PC-9 (cell line): ENCODE results near the gene CSNK1D. TPM values are rescaled to one million over a fixed set of nuclear protein-coding genes. Genes with fewer than 3 reads are reported as not detected.
A peak's percentile ranks its signal among the peaks of the same experiment; 100 is the strongest.

Source experiments
- BruUV-seq: library from RNA; stranded (reverse); fragments of 400-500 nt; replicated peaks from 2 replicates; lab custom pipeline; 2021; lab: Mats Ljungman, UMichigan
- CTCF ChIA-PET: fragments of 300-600 bp; sonication (Branson Sonifier 250); formaldehyde crosslinking; loops from one replicate; lab custom pipeline; 2022; ENCODE audit warnings: antibody characterized with exemption; lab: Charles Lee
- POLR2A ChIA-PET: fragments of 300-600 bp; sonication (Branson Sonifier 250); formaldehyde crosslinking; loops from one replicate; lab custom pipeline; 2022; ENCODE audit warnings: antibody characterized with exemption; ENCODE audit not compliant: unreplicated experiment; lab: Charles Lee
- DNase-seq, 2 experiments: peaks; one replicate each; pipeline versions ENCODE4 v3.0.0 to v3.0.0-alpha.2; 2015 to 2022; ENCODE audit warnings: mixed read lengths in 1 of 2
- H2AFZ ChIP-seq: fragments of 200-600 bp; sonication (generic); 2 replicates; pipeline ENCODE4 v1.8.1; 2017; ENCODE audit warnings: antibody characterized with exemption
- H3F3A ChIP-seq: fragments of 200-600 bp; sonication (generic); 2 replicates; pipeline ENCODE4 v1.8.1; 2017; ENCODE audit warnings: antibody characterized with exemption, mild to moderate bottlenecking, low read depth; ENCODE audit not compliant: insufficient read depth
- H3K27ac ChIP-seq: fragments of 200-600 bp; sonication (generic); 2 replicates; pipeline ENCODE4 v1.6.1; 2016; ENCODE audit warnings: mixed run types
- H3K27me3 ChIP-seq: fragments of 200-600 bp; sonication (generic); 2 replicates; pipeline ENCODE4 v1.6.1; 2016; ENCODE audit warnings: low read depth, mixed run types; ENCODE audit not compliant: insufficient read depth
- H3K36me3 ChIP-seq: fragments of 200-600 bp; sonication (generic); 2 replicates; pipeline ENCODE4 v1.6.1; 2016; ENCODE audit warnings: low read depth, mixed run types
- H3K4me1 ChIP-seq: fragments of 200-600 bp; sonication (generic); replicated peaks from 2 replicates; pipeline ENCODE4 v1.6.1; 2016; ENCODE audit warnings: mixed run types; ENCODE audit not compliant: insufficient read depth
- H3K4me2 ChIP-seq: fragments of 200-600 bp; sonication (generic); 2 replicates; pipeline ENCODE4 v1.6.1; 2017; ENCODE audit warnings: mixed run types
- H3K4me3 ChIP-seq: fragments of 200-600 bp; sonication (generic); 2 replicates; pipeline ENCODE4 v1.6.1; 2016; ENCODE audit warnings: mixed run types
- H3K79me2 ChIP-seq: fragments of 200-600 bp; sonication (generic); 2 replicates; pipeline ENCODE4 v1.6.1; 2017; ENCODE audit warnings: low read depth, mixed run types
- H3K9me2 ChIP-seq: fragments of 200-600 bp; sonication (generic); 2 replicates; pipeline ENCODE4 v1.8.1; 2017; ENCODE audit warnings: mild to moderate bottlenecking; ENCODE audit not compliant: insufficient read depth
- H3K9me3 ChIP-seq: fragments of 200-600 bp; sonication (generic); 2 replicates; pipeline ENCODE4 v1.8.1; 2016; ENCODE audit warnings: low read depth; ENCODE audit not compliant: insufficient read depth
- H4K20me1 ChIP-seq: fragments of 200-600 bp; sonication (generic); 2 replicates; pipeline ENCODE4 v1.8.1; 2017; ENCODE audit not compliant: insufficient read depth
- CTCF ChIP-seq: fragments of 200-600 bp; sonication (generic); conservative IDR thresholded peaks from 2 replicates; pipeline ENCODE4 v1.6.1; 2017; ENCODE audit warnings: mixed run types, antibody characterized with exemption, mild to moderate bottlenecking, moderate library complexity
- EZH2 ChIP-seq: fragments of 200-600 bp; sonication (generic); IDR thresholded peaks from 2 replicates; pipeline ENCODE4 v1.8.0; 2017; ENCODE audit warnings: antibody characterized with exemption, low read depth
- intact Hi-C: fragments of 100-400 bp; cut with micrococcal nuclease; formaldehyde crosslinking; loops from one replicate; pipeline ENCODE4 v1.10.0; 2022; ENCODE audit not compliant: unreplicated experiment
- total RNA-seq: library from RNA; stranded (reverse); gene quantifications from 2 replicates; pipeline ENCODE4 v1.2.3, GENCODE V29; 2021

CSNK1D gene
- total RNA-seq, 1 experiment from 2014 or later = 181 TPM

DNA sequence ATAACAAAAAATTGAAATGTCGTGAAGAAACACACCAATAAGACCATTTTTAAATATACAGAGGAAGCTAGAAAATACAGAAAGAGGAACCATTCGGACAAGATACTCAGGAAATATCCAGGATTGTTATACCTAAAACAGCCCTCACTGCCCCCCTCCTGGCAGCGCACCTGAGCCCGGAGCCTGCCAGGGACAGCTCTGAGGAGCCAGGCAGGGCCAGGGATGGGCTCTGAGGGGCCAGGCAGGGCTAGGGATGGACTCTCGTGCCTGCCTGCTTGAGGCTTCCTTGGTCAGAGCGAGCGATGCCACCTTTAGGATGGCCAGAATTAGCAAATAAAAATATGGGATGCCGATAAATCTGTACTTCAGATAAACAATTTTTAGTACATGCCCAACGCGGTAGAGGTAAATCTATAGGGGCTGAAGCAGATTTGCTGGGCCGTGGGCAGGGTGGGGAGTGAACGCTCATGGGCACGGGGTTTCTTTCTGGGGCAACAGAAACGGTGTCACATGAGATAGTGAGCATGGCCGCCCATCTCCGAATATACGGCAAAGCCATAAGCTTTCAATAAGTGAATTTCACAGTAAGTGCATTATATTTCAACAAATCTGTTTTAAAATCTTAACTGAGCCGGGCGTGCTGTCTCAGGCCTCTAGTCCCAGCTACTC lies 18.2 kb upstream of the CSNK1D start:
- POLR2A ChIA-PET = interaction anchor here (0.7 kb wide), 2 partner anchors 17 to 48 kb away, joined by 3 to 4 read pairs; no protein-coding TSS in a partner anchor
- Histone ChIP-seq H3K79me2 (peaks cover 7% of the 10 kb centered on the region; the same call in 1 of the 2 replicates), H3K4me2 (peak overlapping the region; percentile 71), H3K27ac (peak overlapping the region; percentile 64; the same call in 1 of the 2 replicates), H3K4me1 (peaks cover 32% of the 10 kb centered on the region), H3K9me2 (no peaks in the 10 kb centered on the region), H3F3A (peaks cover 39% of the 10 kb centered on the region), H3K36me3 (no peaks in the 10 kb centered on the region), H2AFZ (no peak overlapping the region), H3K4me3 (peak overlapping the region; percentile 64), H3K27me3 (no peaks in the 10 kb centered on the region), H4K20me1 (no peaks in the 10 kb centered on the region), H3K9me3 (no peaks in the 10 kb centered on the region)
- no peak for TF ChIP-seq CTCF
- no peak for TF ChIP-seq EZH2
- intact Hi-C loops = loop anchor here (2.0 kb wide), 1 partner anchor 45 kb away; no protein-coding TSS in a partner anchor
- BruUV-seq = no TSS peak
- no peak for DNase-seq
- CTCF ChIA-PET = no interaction called here

- peaks cover 35% of the 10 kb centered on the region for H3K4me1 ChIP-seq
Measured at GRCh38 chr17:82287868-82288801, 14.6 kb upstream of the CSNK1D start.

More at GRCh38 chr17:82287868-82288801, 14.6 kb upstream of the CSNK1D start:
- H3F3A ChIP-seq = peaks cover 27% of the 10 kb centered on the region
- POLR2A ChIA-PET = interaction anchor here (0.5 kb wide), 2 partner anchors 10 to 24 kb away, joined by 4 read pairs; no protein-coding TSS in a partner anchor
- H3K9me3 ChIP-seq = no peaks in the 10 kb centered on the region
- TSS peak; percentile 85 for BruUV-seq
- peaks cover 7% of the 10 kb centered on the region; the same call in 1 of the 2 replicates for H3K79me2 ChIP-seq
- CTCF ChIA-PET = no interaction called here
- no peak overlapping the region for H2AFZ ChIP-seq
- H3K27ac ChIP-seq = peak overlapping the region; percentile 94
- H3K36me3 ChIP-seq = no peaks in the 10 kb centered on the region
- no peaks in the 10 kb centered on the region for H3K9me2 ChIP-seq
- H3K4me3 ChIP-seq = peak overlapping the region; percentile 33; the same call in 1 of the 2 replicates
- H4K20me1 ChIP-seq = no peaks in the 10 kb centered on the region
- peak; percentile 89 to 92 for DNase-seq
- no peaks in the 10 kb centered on the region for H3K27me3 ChIP-seq
- intact Hi-C loops = loop anchor here (10.0 kb wide), 1 partner anchor 47 kb away; the partner anchor contains the start of gene SECTM1
- TF ChIP-seq EZH2 (no peak), CTCF (no peak)
- peak overlapping the region; percentile 69 for H3K4me2 ChIP-seq
